AG08396 (cell line): Measurements from ENCODE around the gene HOXD11.

ENCODE experiments used
- DNase-seq: peaks from one replicate; pipeline ENCODE4 v3.0.0; 2012; ENCODE audit warnings: low spot score, mixed read lengths

Gene HOXD11

GRCh38 chr2:176081376-176081836 lies 25.7 kb upstream of the HOXD11 start:
- DNase-seq, result no peak

GRCh38 chr2:176081837-176082524 lies 25.1 kb upstream of the HOXD11 start:
- DNase-seq, result no peak

GRCh38 chr2:176082525-176082823 lies 24.6 kb upstream of the HOXD11 start:
- no peak for DNase-seq

- no peak for DNase-seq
Measured at GRCh38 chr2:176082824-176083751, 24.0 kb upstream of the HOXD11 start.

- no peak for DNase-seq
Measured at GRCh38 chr2:176083796-176084261, 23.3 kb upstream of the HOXD11 start, which contains the start of gene EVX2. Gene EVX2 (minus strand): TSS chr2:176083962. CDS start chr2:176083776, 186 bp downstream.

GRCh38 chr2:176084611-176085119 lies 22.4 kb upstream of the HOXD11 start:
- DNase-seq, result no peak

- no peak for DNase-seq
Measured at GRCh38 chr2:176085120-176085788, 21.8 kb upstream of the HOXD11 start.

GRCh38 chr2:176085861-176086771 lies 21.0 kb upstream of the HOXD11 start:
- DNase-seq, result no peak

- no peak for DNase-seq
Measured at GRCh38 chr2:176087330-176088047, 19.6 kb upstream of the HOXD11 start.

GRCh38 chr2:176088048-176088936 lies 18.8 kb upstream of the HOXD11 start:
- DNase-seq, result peak; percentile 81

GRCh38 chr2:176088937-176089842 lies 17.9 kb upstream of the HOXD11 start:
- DNase-seq, result no peak

- DNase-seq, result no peak
Measured at GRCh38 chr2:176089843-176090395, 17.2 kb upstream of the HOXD11 start.

GRCh38 chr2:176090862-176091261 lies 16.2 kb upstream of the HOXD11 start:
- DNase-seq, result no peak

- no peak for DNase-seq
Measured at GRCh38 chr2:176091329-176092258, 15.5 kb upstream of the HOXD11 start.

GRCh38 chr2:176092270-176093144 lies 14.6 kb upstream of the HOXD11 start, which contains the start of gene HOXD13:
Gene HOXD13 (plus strand): TSS chr2:176092721. CDS start chr2:176092891, 170 bp downstream.
- DNase-seq, result no peak
